Measurements from ENCODE around the gene HIVEP3. TPM values are rescaled to one million over a fixed set of nuclear protein-coding genes. Genes with fewer than 3 reads are reported as not detected.
A peak's percentile ranks its signal among the peaks of the same experiment; 100 is the strongest.

Gene HIVEP3
- total RNA-seq, 4 donors from 2014 or later = 4.6 to 8.3 (median 6.5) TPM

GRCh38 chr1:41719590-41719989, 199.1 kb downstream of the HIVEP3 start:
- Histone ChIP-seq H3K27me3 (no peaks in the 10 kb centered on the region), H3K9me3 (no peaks in the 10 kb centered on the region), H3K27ac (no peak overlapping the region), H3K4me3 (no peak overlapping the region), H3K36me3 (no peaks in the 10 kb centered on the region), H3K4me1 (peaks cover 0 to 3% (median 0%) of the 10 kb centered on the region in 4 donors)
- no peak for TF ChIP-seq CTCF (IDR thresholded peaks at IDR 0.05)
- TF ChIP-seq POLR2A (IDR thresholded peaks at IDR 0.05) = no peak
- DNase-seq = peak in 1 of 3 donors; percentile 7

GRCh38 chr1:41719128-41719527, 199.6 kb downstream of the HIVEP3 start:
- DNase-seq = no peak
- Histone ChIP-seq H3K9me3 (no peaks in the 10 kb centered on the region), H3K36me3 (no peaks in the 10 kb centered on the region), H3K27me3 (no peaks in the 10 kb centered on the region), H3K4me1 (peaks cover 0 to 3% (median 0%) of the 10 kb centered on the region in 4 donors), H3K4me3 (no peak overlapping the region), H3K27ac (no peak overlapping the region)
- TF ChIP-seq POLR2A (IDR thresholded peaks at IDR 0.05) = no peak
- no peak for TF ChIP-seq CTCF (IDR thresholded peaks at IDR 0.05)

GRCh38 chr1:41718497-41718896, 200.2 kb downstream of the HIVEP3 start:
- no peaks in the 10 kb centered on the region for H3K9me3 ChIP-seq
- no peaks in the 10 kb centered on the region for H3K36me3 ChIP-seq
- no peak for TF ChIP-seq CTCF (IDR thresholded peaks at IDR 0.05)
- TF ChIP-seq POLR2A (IDR thresholded peaks at IDR 0.05) = no peak
- H3K27ac ChIP-seq = no peak overlapping the region
- H3K4me1 ChIP-seq = peaks cover 0 to 3% (median 0%) of the 10 kb centered on the region in 4 donors
- H3K4me3 ChIP-seq = no peak overlapping the region
- no peaks in the 10 kb centered on the region for H3K27me3 ChIP-seq
- peak in 1 of 3 donors; percentile 4 for DNase-seq

- Histone ChIP-seq H3K9me3 (no peaks in the 10 kb centered on the region), H3K27me3 (no peaks in the 10 kb centered on the region), H3K4me1 (peaks cover 0 to 3% (median 0%) of the 10 kb centered on the region in 4 donors), H3K27ac (no peak overlapping the region), H3K36me3 (no peaks in the 10 kb centered on the region), H3K4me3 (no peak overlapping the region)
- no peak for TF ChIP-seq POLR2A (IDR thresholded peaks at IDR 0.05)
- TF ChIP-seq CTCF (IDR thresholded peaks at IDR 0.05) = no peak
- peak in 1 of 3 donors; percentile 35 for DNase-seq
Measured at GRCh38 chr1:41716188-41717130, 202.3 kb downstream of the HIVEP3 start.

DNA sequence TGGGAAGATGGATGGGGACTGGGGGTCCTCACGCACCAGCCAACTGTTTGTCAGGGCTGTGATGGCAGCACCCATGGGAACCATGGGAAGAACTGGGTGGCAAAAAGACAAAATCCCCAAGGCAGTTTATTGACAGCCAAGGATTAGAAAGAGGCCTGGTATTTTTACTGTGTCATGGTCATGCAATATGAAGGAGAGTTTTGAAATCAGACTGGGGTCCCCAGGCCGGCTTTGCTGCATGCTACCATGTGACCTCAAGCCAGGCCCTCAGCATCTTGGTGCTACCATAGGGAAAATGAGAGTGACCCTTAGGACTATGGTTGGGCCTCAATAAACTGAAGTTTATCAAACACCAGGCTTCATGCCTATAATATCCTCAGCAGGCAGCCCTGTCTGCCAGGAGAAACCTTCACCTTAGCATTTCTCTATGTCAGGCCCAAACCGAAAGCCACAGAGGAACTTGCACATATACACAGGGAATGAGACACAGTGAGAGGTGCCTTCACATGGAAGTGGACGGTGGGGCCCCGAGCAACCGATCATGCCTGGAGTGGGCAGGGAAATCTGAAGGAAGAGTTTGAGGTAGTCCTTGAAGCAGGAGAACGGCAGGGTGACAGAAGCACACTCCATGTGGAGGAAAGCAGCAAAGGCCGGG, 203.2 kb downstream of the HIVEP3 start:
- peaks cover 0 to under 1% (median 0%) of the 10 kb centered on the region in 4 donors for H3K4me1 ChIP-seq
- no peaks in the 10 kb centered on the region for H3K9me3 ChIP-seq
- TF ChIP-seq CTCF (IDR thresholded peaks at IDR 0.05) (no peak), POLR2A (IDR thresholded peaks at IDR 0.05) (no peak)
- peak in 1 of 3 donors; percentile 38 for DNase-seq
- no peaks in the 10 kb centered on the region for H3K36me3 ChIP-seq
- no peak overlapping the region for H3K27ac ChIP-seq
- no peak overlapping the region for H3K4me3 ChIP-seq
- H3K27me3 ChIP-seq = no peaks in the 10 kb centered on the region
